ENCODE data around the gene TLR7.

The TLR7 gene

GRCh38 chrX:12866451-12867377 is at the start of gene TLR7:
TLR7 (plus strand) TSS chrX:12867072; CDS start chrX:12867579, 507 bp downstream.
- DNase-seq (ENCODE audit: extremely low spot score, insufficient read length, low read depth): no peak

GRCh38 chrX:12817528-12817927 is 49.3 kb upstream of the TLR7 start:
- no peak for FAIRE-seq
- no peak for DNase-seq (ENCODE audit: extremely low spot score, insufficient read length, low read depth)

More at GRCh38 chrX:12866451-12867377, at the start of gene TLR7:
- FAIRE-seq: peak; percentile 77

GRCh38 chrX:12819222-12819621 is 47.6 kb upstream of the TLR7 start:
- no peak for DNase-seq (ENCODE audit: extremely low spot score, insufficient read length, low read depth)
- FAIRE-seq: no peak

GRCh38 chrX:12820737-12821136 is 46.1 kb upstream of the TLR7 start:
- no peak for DNase-seq (ENCODE audit: extremely low spot score, insufficient read length, low read depth)
- FAIRE-seq: no peak

- no peak for FAIRE-seq
These were observed 41.9 kb upstream of the TLR7 start for GRCh38 chrX:12824944-12825343.

GRCh38 chrX:12825801-12826200 is 41.1 kb upstream of the TLR7 start:
- no peak for DNase-seq (ENCODE audit: extremely low spot score, insufficient read length, low read depth)
- no peak for FAIRE-seq

More at GRCh38 chrX:12824944-12825343, 41.9 kb upstream of the TLR7 start:
- no peak for DNase-seq (ENCODE audit: extremely low spot score, insufficient read length, low read depth)

- no peak for DNase-seq (ENCODE audit: extremely low spot score, insufficient read length, low read depth)
- FAIRE-seq: peak; percentile 75
These were observed 23.7 kb upstream of the TLR7 start for GRCh38 chrX:12843061-12843667.

GRCh38 chrX:12843668-12844279 is 23.1 kb upstream of the TLR7 start:
- peak; percentile 97 for FAIRE-seq
- no peak for DNase-seq (ENCODE audit: extremely low spot score, insufficient read length, low read depth)

GRCh38 chrX:12844319-12844718 is 22.6 kb upstream of the TLR7 start:
- DNase-seq (ENCODE audit: extremely low spot score, insufficient read length, low read depth) (no peak), FAIRE-seq (no peak)

GRCh38 chrX:12865359-12865758 is 1.5 kb upstream of the TLR7 start:
- DNase-seq (ENCODE audit: extremely low spot score, insufficient read length, low read depth) (no peak), FAIRE-seq (no peak)

GRCh38 chrX:12867685-12868084 is 813 bp downstream of the TLR7 start:
- no peak for FAIRE-seq
- DNase-seq (ENCODE audit: extremely low spot score, insufficient read length, low read depth): no peak

- FAIRE-seq (no peak), DNase-seq (ENCODE audit: extremely low spot score, insufficient read length, low read depth) (no peak)
These were observed 1.9 kb downstream of the TLR7 start for GRCh38 chrX:12868747-12869146.

- peak; percentile 36 for FAIRE-seq
- no peak for DNase-seq (ENCODE audit: extremely low spot score, insufficient read length, low read depth)
These were observed 4.4 kb downstream of the TLR7 start for GRCh38 chrX:12871257-12871656.

- FAIRE-seq (peak; percentile 5), DNase-seq (ENCODE audit: extremely low spot score, insufficient read length, low read depth) (no peak)
These were observed 5.9 kb downstream of the TLR7 start for GRCh38 chrX:12872741-12873140.

GRCh38 chrX:12874581-12874980 is 7.7 kb downstream of the TLR7 start:
- FAIRE-seq: peak; percentile 78
- DNase-seq (ENCODE audit: extremely low spot score, insufficient read length, low read depth): no peak

GRCh38 chrX:12877386-12877785 is 10.5 kb downstream of the TLR7 start:
- DNase-seq (ENCODE audit: extremely low spot score, insufficient read length, low read depth) (no peak), FAIRE-seq (no peak)

- DNase-seq (ENCODE audit: extremely low spot score, insufficient read length, low read depth): no peak
These were observed 11.7 kb downstream of the TLR7 start for GRCh38 chrX:12878536-12878935.

GRCh38 chrX:12881914-12882313 is 15.0 kb downstream of the TLR7 start:
- no peak for DNase-seq (ENCODE audit: extremely low spot score, insufficient read length, low read depth)
- no peak for FAIRE-seq

More at GRCh38 chrX:12878536-12878935, 11.7 kb downstream of the TLR7 start:
- FAIRE-seq: no peak

GRCh38 chrX:12885508-12885907 is 18.6 kb downstream of the TLR7 start:
- DNase-seq (ENCODE audit: extremely low spot score, insufficient read length, low read depth): no peak
- FAIRE-seq: no peak

- no peak for FAIRE-seq
- no peak for DNase-seq (ENCODE audit: extremely low spot score, insufficient read length, low read depth)
These were observed 19.7 kb downstream of the TLR7 start for GRCh38 chrX:12886545-12886944.

GRCh38 chrX:12887141-12887540 is 20.3 kb downstream of the TLR7 start:
- FAIRE-seq (no peak), DNase-seq (ENCODE audit: extremely low spot score, insufficient read length, low read depth) (no peak)
